ENCODE results near the gene MACROD2. TPM values are rescaled to one million over a fixed set of nuclear protein-coding genes. Genes with fewer than 3 reads are reported as not detected.

MACROD2 gene
- total RNA-seq, 5 donors from 2014 or later (not counting 1 experiment from before 2014, with no cell fraction given) = 0.23 to 1.3 (median 0.51) TPM; not detected in 2

DNA sequence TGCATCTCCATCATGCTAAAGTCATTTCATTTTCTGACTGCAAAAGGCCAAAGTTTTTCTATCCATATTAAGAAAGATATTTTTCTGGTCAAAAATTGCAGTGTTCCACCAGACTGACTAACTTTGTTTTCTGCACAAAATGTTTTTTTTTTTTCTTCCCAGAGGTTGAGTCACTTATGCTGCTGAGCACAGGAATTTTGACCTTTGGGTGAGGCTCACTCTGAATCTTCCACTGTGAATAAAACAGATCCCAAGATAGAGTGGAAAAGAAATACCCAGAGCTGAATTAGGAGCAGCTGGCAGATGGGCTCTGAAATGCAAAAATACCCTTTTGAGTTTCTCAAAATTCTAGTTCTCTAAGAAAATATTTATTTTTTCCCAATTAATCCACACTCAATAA is 1581.1 kb downstream of the MACROD2 start:
- ChIA-PET POLR2A (no interaction called here), CTCF (no interaction called here)
- ATAC-seq (replicated peaks in 1 of 4) (no peak), DNase-seq (no peak)
- Histone ChIP-seq H3K4me1 (ENCODE audit: control insufficient read depth in 1 of 2, extremely low read depth in 1 of 2, insufficient read depth in 2 of 2, low read length in 2 of 2) (no peaks in the 10 kb centered on the region), H3K27me3 (replicated peaks in 1 of 2; ENCODE audit: control insufficient read depth in 2 of 2, extremely low read depth in 1 of 2, insufficient read depth in 2 of 2, low read length in 1 of 2) (no peaks in the 10 kb centered on the region), H3K36me3 (ENCODE audit: control insufficient read depth in 2 of 2, extremely low read depth in 1 of 2, insufficient read depth in 1 of 2, low read length in 1 of 2) (no peaks in the 10 kb centered on the region), H3K9me3 (no peaks in the 10 kb centered on the region), H3K27ac (ENCODE audit: low read length) (no peak overlapping the region), H3K4me3 (ENCODE audit: control insufficient read depth in 1 of 2, extremely low read depth in 1 of 2, low read length in 1 of 2) (no peak overlapping the region)
- Mint-ChIP-seq H3K27me3 (no peaks in the 10 kb centered on the region), H3K36me3 (no peaks in the 10 kb centered on the region), H3K4me1 (no peaks in the 10 kb centered on the region), H3K9me3 (peaks cover 0 to 13% (median 6%) of the 10 kb centered on the region in 3 donors), H3K4me3 (no peak overlapping the region), H3K27ac (no peak overlapping the region)

DNA sequence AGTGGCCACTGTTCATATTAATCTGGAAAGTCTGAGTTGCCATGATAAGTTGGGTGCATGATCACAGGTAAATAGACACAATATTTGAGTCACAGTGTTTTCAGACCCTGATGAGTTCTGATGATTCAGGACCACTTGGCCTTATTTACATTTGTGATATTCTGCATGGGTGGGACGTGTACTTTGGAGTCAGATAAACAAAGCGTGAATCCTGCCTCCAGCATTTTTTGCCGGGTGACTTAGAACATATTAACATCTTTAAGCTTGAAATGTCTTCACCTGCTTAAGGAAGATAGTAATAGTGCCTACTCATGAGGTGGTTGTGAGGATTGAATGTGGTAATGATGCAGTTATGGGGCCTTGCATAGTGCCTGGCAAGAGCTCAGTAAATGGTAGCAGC is 1582.8 kb downstream of the MACROD2 start:
- Histone ChIP-seq H3K9me3 (no peaks in the 10 kb centered on the region), H3K27ac (ENCODE audit: low read length) (no peak overlapping the region), H3K36me3 (ENCODE audit: control insufficient read depth in 2 of 2, extremely low read depth in 1 of 2, insufficient read depth in 1 of 2, low read length in 1 of 2) (no peaks in the 10 kb centered on the region), H3K4me3 (ENCODE audit: control insufficient read depth in 1 of 2, extremely low read depth in 1 of 2, low read length in 1 of 2) (no peak overlapping the region), H3K4me1 (ENCODE audit: control insufficient read depth in 1 of 2, extremely low read depth in 1 of 2, insufficient read depth in 2 of 2, low read length in 2 of 2) (no peaks in the 10 kb centered on the region), H3K27me3 (replicated peaks in 1 of 2; ENCODE audit: control insufficient read depth in 2 of 2, extremely low read depth in 1 of 2, insufficient read depth in 2 of 2, low read length in 1 of 2) (no peaks in the 10 kb centered on the region)
- ChIA-PET CTCF (no interaction called here), POLR2A (no interaction called here)
- DNase-seq (no peak), ATAC-seq (replicated peaks in 1 of 4) (no peak)
- no peaks in the 10 kb centered on the region for H3K36me3 Mint-ChIP-seq
- peaks cover 0 to 23% (median 16%) of the 10 kb centered on the region in 3 donors for H3K9me3 Mint-ChIP-seq
- no peak overlapping the region for H3K27ac Mint-ChIP-seq
- H3K27me3 Mint-ChIP-seq = no peaks in the 10 kb centered on the region
- H3K4me3 Mint-ChIP-seq = no peak overlapping the region
- WGBS (ENCODE audit: insufficient coverage) = no CpG with 5 or more reads among the region's 3 CpGs
- H3K4me1 Mint-ChIP-seq = no peaks in the 10 kb centered on the region

DNA sequence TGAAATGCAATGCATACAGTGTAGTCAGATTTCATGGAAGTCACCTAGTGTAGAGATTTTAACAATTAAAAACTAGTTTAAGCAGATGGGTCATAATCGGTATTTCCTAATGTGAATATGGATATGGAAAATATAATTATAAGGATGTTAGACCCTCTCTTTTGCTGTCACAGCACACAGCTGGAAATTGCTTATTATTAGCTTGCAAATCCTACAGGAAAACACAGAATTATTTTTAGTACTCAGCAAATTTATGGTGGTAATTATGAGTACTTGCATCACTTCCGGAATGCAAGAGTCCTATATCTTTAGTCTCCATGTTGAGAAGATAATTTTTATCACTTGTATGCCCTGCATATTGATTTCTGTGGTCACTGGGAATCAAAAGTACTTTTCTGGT is 1584.4 kb downstream of the MACROD2 start:
- POLR2A ChIA-PET = no interaction called here
- Histone ChIP-seq H3K27me3 (replicated peaks in 1 of 2; ENCODE audit: control insufficient read depth in 2 of 2, extremely low read depth in 1 of 2, insufficient read depth in 2 of 2, low read length in 1 of 2) (no peaks in the 10 kb centered on the region), H3K27ac (ENCODE audit: low read length) (no peak overlapping the region), H3K4me1 (ENCODE audit: control insufficient read depth in 1 of 2, extremely low read depth in 1 of 2, insufficient read depth in 2 of 2, low read length in 2 of 2) (no peaks in the 10 kb centered on the region), H3K4me3 (ENCODE audit: control insufficient read depth in 1 of 2, extremely low read depth in 1 of 2, low read length in 1 of 2) (no peak overlapping the region), H3K9me3 (no peaks in the 10 kb centered on the region), H3K36me3 (ENCODE audit: control insufficient read depth in 2 of 2, extremely low read depth in 1 of 2, insufficient read depth in 1 of 2, low read length in 1 of 2) (no peaks in the 10 kb centered on the region)
- Mint-ChIP-seq H3K27me3 (no peaks in the 10 kb centered on the region), H3K4me3 (no peak overlapping the region), H3K27ac (no peak overlapping the region), H3K9me3 (peaks cover 0 to 24% (median 17%) of the 10 kb centered on the region in 3 donors), H3K4me1 (no peaks in the 10 kb centered on the region), H3K36me3 (no peaks in the 10 kb centered on the region)
- no CpG with 5 or more reads among the region's 2 CpGs for WGBS (ENCODE audit: insufficient coverage)
- no peak for ATAC-seq (replicated peaks in 1 of 4)
- CTCF ChIA-PET = no interaction called here
- no peak for DNase-seq

DNA sequence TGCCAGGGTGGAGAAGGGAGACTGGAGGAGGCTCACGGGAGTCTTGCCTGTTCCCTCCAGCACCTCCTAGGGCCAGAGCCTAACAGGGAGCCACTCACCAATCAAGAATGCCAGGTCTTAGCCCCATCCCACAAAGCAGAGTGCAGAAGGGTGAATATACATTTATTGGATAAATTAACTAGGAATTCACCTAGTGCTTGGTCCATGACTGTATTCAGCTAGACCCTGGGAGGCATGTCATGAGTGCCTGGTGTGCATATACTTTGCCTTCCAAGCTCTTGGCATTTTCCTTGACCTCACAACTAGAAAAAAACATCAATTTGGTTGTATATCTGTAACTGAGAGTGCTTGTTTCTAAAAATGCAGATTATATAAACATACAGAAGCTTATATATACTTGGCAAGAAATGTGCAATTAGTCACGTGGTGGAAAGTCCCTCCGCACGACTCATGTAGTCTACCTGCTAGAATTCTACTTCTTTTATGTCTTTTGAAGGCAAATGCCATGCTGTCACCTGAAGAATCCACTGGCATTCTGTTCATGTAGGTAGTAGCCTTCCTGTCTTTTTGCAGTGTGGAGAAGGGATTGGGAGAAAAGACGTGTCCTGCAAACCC is 1586.9 kb downstream of the MACROD2 start:
- H3K36me3 ChIP-seq (ENCODE audit: control insufficient read depth in 2 of 2, extremely low read depth in 1 of 2, insufficient read depth in 1 of 2, low read length in 1 of 2) = no peaks in the 10 kb centered on the region
- H3K27ac Mint-ChIP-seq = no peak overlapping the region
- no peak overlapping the region for H3K27ac ChIP-seq (ENCODE audit: low read length)
- no peaks in the 10 kb centered on the region for H3K36me3 Mint-ChIP-seq
- 73% methylated on average over 3 of the region's 5 CpGs for WGBS (ENCODE audit: insufficient coverage)
- H3K4me3 ChIP-seq (ENCODE audit: control insufficient read depth in 1 of 2, extremely low read depth in 1 of 2, low read length in 1 of 2) = no peak overlapping the region
- no peaks in the 10 kb centered on the region for H3K4me1 ChIP-seq (ENCODE audit: control insufficient read depth in 1 of 2, extremely low read depth in 1 of 2, insufficient read depth in 2 of 2, low read length in 2 of 2)
- DNase-seq (no peak), ATAC-seq (replicated peaks in 1 of 4) (no peak)
- CTCF ChIA-PET = no interaction called here
- no peaks in the 10 kb centered on the region for H3K4me1 Mint-ChIP-seq
- no peak overlapping the region for H3K4me3 Mint-ChIP-seq
- no peaks in the 10 kb centered on the region for H3K27me3 ChIP-seq (replicated peaks in 1 of 2; ENCODE audit: control insufficient read depth in 2 of 2, extremely low read depth in 1 of 2, insufficient read depth in 2 of 2, low read length in 1 of 2)
- POLR2A ChIA-PET = no interaction called here
- no peaks in the 10 kb centered on the region for H3K9me3 ChIP-seq
- H3K9me3 Mint-ChIP-seq = peaks cover 3 to 24% (median 17%) of the 10 kb centered on the region in 3 donors
- H3K27me3 Mint-ChIP-seq = no peaks in the 10 kb centered on the region

DNA sequence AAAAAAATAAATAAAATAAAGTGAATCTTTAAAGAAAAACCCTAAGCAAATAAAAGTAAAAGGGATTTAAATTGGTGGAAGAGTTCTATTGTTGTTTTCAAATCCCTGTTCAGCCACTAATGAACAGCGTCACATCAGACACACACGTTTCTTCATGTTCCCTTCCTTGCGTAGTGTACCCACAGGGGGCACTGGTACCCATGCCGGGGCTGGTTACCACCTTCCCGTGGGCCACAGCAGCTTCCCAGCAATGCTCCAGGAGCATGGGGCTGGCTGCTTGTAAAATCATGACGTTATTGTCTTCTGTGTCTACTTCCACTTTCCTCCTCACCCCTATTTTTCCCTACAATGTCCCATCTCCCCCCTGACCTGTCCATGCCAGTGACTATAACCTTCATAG is 1589.2 kb downstream of the MACROD2 start:
- Mint-ChIP-seq H3K27ac (no peak overlapping the region), H3K4me3 (no peak overlapping the region), H3K4me1 (no peaks in the 10 kb centered on the region), H3K9me3 (peaks cover 3 to 19% (median 13%) of the 10 kb centered on the region in 3 donors), H3K27me3 (no peaks in the 10 kb centered on the region), H3K36me3 (no peaks in the 10 kb centered on the region)
- ChIA-PET POLR2A (no interaction called here), CTCF (no interaction called here)
- H3K36me3 ChIP-seq (ENCODE audit: control insufficient read depth in 2 of 2, extremely low read depth in 1 of 2, insufficient read depth in 1 of 2, low read length in 1 of 2) = no peaks in the 10 kb centered on the region
- peaks cover 0 to 4% of the 10 kb centered on the region in 2 experiments for H3K27me3 ChIP-seq (replicated peaks in 1 of 2; ENCODE audit: control insufficient read depth in 2 of 2, extremely low read depth in 1 of 2, insufficient read depth in 2 of 2, low read length in 1 of 2)
- no peaks in the 10 kb centered on the region for H3K4me1 ChIP-seq (ENCODE audit: control insufficient read depth in 1 of 2, extremely low read depth in 1 of 2, insufficient read depth in 2 of 2, low read length in 2 of 2)
- H3K4me3 ChIP-seq (ENCODE audit: control insufficient read depth in 1 of 2, extremely low read depth in 1 of 2, low read length in 1 of 2) = no peak overlapping the region
- WGBS (ENCODE audit: insufficient coverage) = 77% methylated on average over 6 of the region's 6 CpGs
- no peak for DNase-seq
- H3K9me3 ChIP-seq = no peaks in the 10 kb centered on the region
- no peak overlapping the region for H3K27ac ChIP-seq (ENCODE audit: low read length)
- no peak for ATAC-seq (replicated peaks in 1 of 4)

DNA sequence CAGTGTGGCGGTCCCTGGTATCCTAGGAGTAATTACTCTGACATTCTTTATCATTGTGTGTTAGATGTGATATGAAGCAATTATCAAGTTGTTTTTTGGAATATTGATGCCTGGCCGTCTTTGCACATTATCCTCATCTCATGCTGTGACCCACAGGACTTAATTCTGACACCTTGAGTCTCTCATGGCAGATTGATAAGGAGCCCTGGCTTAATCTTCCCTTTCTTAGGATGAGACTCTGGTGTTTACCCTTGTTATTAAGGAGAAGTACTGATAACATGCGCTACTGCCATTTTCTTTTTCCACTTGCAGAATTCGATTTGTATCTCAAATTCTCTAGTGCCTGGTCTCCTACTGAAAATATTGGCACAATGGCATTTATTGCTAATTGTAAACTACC is 1597.8 kb downstream of the MACROD2 start:
- Histone ChIP-seq H3K4me3 (ENCODE audit: control insufficient read depth in 1 of 2, extremely low read depth in 1 of 2, low read length in 1 of 2) (no peak overlapping the region), H3K4me1 (ENCODE audit: control insufficient read depth in 1 of 2, extremely low read depth in 1 of 2, insufficient read depth in 2 of 2, low read length in 2 of 2) (no peaks in the 10 kb centered on the region), H3K27ac (ENCODE audit: low read length) (no peak overlapping the region), H3K9me3 (no peaks in the 10 kb centered on the region), H3K27me3 (replicated peaks in 1 of 2; ENCODE audit: control insufficient read depth in 2 of 2, extremely low read depth in 1 of 2, insufficient read depth in 2 of 2, low read length in 1 of 2) (no peaks in the 10 kb centered on the region), H3K36me3 (ENCODE audit: control insufficient read depth in 2 of 2, extremely low read depth in 1 of 2, insufficient read depth in 1 of 2, low read length in 1 of 2) (no peaks in the 10 kb centered on the region)
- no peak overlapping the region for H3K27ac Mint-ChIP-seq
- no peaks in the 10 kb centered on the region for H3K27me3 Mint-ChIP-seq
- ChIA-PET POLR2A (no interaction called here), CTCF (no interaction called here)
- no peaks in the 10 kb centered on the region for H3K36me3 Mint-ChIP-seq
- no peak for DNase-seq
- H3K4me1 Mint-ChIP-seq = no peaks in the 10 kb centered on the region
- no peak overlapping the region for H3K4me3 Mint-ChIP-seq
- no CpG with 5 or more reads among the region's 4 CpGs for WGBS (ENCODE audit: insufficient coverage)
- peaks cover 3 to 11% (median 3%) of the 10 kb centered on the region in 3 donors for H3K9me3 Mint-ChIP-seq
- ATAC-seq (replicated peaks in 1 of 4) = no peak

DNA sequence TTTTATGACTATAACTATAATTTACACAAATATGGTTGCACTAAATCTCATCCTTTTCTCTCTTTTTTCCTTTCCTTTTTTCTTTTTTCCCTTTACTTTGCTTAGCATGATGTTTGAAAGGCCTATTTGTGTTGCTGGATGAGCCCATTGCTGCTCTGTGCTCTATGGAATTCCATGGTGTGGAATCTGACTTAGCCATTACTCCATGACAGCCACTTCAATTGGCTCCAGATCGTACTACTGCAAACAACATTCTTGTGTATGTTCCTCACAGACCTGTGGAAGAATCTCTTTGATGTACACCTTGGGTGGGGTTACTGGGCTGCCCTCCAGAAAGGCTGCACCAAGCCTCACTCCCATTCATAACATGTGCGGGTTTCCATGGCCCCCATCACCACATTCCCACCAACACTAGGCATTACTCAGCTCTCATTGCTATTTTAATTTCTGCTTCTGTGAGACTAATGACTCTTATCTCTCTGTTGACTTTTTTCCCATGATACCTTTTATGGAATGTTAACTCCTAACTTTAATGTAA is 1598.9 kb downstream of the MACROD2 start:
- ATAC-seq (replicated peaks in 1 of 4) = no peak
- Mint-ChIP-seq H3K27ac (no peak overlapping the region), H3K36me3 (no peaks in the 10 kb centered on the region), H3K4me3 (no peak overlapping the region), H3K4me1 (no peaks in the 10 kb centered on the region), H3K27me3 (no peaks in the 10 kb centered on the region), H3K9me3 (peaks cover 3 to 15% (median 3%) of the 10 kb centered on the region in 3 donors)
- no peaks in the 10 kb centered on the region for H3K4me1 ChIP-seq (ENCODE audit: control insufficient read depth in 1 of 2, extremely low read depth in 1 of 2, insufficient read depth in 2 of 2, low read length in 2 of 2)
- H3K36me3 ChIP-seq (ENCODE audit: control insufficient read depth in 2 of 2, extremely low read depth in 1 of 2, insufficient read depth in 1 of 2, low read length in 1 of 2) = no peaks in the 10 kb centered on the region
- CTCF ChIA-PET = no interaction called here
- POLR2A ChIA-PET = no interaction called here
- no peak overlapping the region for H3K27ac ChIP-seq (ENCODE audit: low read length)
- no peaks in the 10 kb centered on the region for H3K27me3 ChIP-seq (replicated peaks in 1 of 2; ENCODE audit: control insufficient read depth in 2 of 2, extremely low read depth in 1 of 2, insufficient read depth in 2 of 2, low read length in 1 of 2)
- DNase-seq = no peak
- no CpG with 5 or more reads among the region's 2 CpGs for WGBS (ENCODE audit: insufficient coverage)
- H3K9me3 ChIP-seq = no peaks in the 10 kb centered on the region
- H3K4me3 ChIP-seq (ENCODE audit: control insufficient read depth in 1 of 2, extremely low read depth in 1 of 2, low read length in 1 of 2) = no peak overlapping the region

Data from T-cell (primary cell).